Choroid plexus epithelial cell (primary cell): ENCODE data around the gene DTWD2.
"Not testable (repeated sequence)": the region's sequence is repeated elsewhere in the genome, so short reads cannot be mapped to it uniquely, and the experiment has no call there.

ENCODE experiments used
- DNase-seq: peaks from one replicate; pipeline ENCODE4 v3.0.0-alpha.2; 2010; ENCODE audit warnings: low read depth
- H3K4me3 ChIP-seq: 2 replicates; pipeline ENCODE4 v1.5.1; 2011; ENCODE audit warnings: low read depth, mild to moderate bottlenecking, control low read depth, low read length, moderate library complexity
- TF ChIP-seq, protein P1 (sequence below): conservative IDR thresholded peaks from 2 replicates; pipeline ENCODE4 v1.5.1; 2011; ENCODE audit warnings: low read depth, mild to moderate bottlenecking, control low read depth, inconsistent platforms, low read length, moderate library complexity

The DTWD2 gene

DNA sequence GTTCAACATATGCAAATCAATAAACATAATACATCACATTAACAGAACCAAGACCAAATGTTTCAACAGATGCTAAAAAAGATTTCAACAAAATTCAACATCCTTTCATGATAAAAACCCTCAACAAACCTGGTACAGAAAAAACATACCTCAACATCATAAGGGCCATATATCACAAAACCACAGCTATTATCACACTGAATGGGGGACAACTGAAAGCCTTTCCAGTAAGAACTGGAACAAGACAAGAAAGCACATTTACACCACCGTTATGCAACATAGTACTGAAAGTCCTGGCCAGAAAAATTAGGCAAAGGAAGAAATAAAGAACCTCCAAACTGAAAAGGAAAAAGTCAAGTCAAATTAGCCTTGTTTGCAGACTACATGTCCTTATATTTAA, 93.6 kb downstream of the DTWD2 start:
- H3K4me3 ChIP-seq, result no peak overlapping the region
- TF ChIP-seq, protein P1, sequence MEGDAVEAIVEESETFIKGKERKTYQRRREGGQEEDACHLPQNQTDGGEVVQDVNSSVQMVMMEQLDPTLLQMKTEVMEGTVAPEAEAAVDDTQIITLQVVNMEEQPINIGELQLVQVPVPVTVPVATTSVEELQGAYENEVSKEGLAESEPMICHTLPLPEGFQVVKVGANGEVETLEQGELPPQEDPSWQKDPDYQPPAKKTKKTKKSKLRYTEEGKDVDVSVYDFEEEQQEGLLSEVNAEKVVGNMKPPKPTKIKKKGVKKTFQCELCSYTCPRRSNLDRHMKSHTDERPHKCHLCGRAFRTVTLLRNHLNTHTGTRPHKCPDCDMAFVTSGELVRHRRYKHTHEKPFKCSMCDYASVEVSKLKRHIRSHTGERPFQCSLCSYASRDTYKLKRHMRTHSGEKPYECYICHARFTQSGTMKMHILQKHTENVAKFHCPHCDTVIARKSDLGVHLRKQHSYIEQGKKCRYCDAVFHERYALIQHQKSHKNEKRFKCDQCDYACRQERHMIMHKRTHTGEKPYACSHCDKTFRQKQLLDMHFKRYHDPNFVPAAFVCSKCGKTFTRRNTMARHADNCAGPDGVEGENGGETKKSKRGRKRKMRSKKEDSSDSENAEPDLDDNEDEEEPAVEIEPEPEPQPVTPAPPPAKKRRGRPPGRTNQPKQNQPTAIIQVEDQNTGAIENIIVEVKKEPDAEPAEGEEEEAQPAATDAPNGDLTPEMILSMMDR, result no peak
- no peak for DNase-seq

- no peak for DNase-seq
- H3K4me3 ChIP-seq, result no peak overlapping the region
- TF ChIP-seq, protein P1, result no peak
Observed at GRCh38 chr5:118891252-118891651, 97.1 kb downstream of the DTWD2 start.

DNA sequence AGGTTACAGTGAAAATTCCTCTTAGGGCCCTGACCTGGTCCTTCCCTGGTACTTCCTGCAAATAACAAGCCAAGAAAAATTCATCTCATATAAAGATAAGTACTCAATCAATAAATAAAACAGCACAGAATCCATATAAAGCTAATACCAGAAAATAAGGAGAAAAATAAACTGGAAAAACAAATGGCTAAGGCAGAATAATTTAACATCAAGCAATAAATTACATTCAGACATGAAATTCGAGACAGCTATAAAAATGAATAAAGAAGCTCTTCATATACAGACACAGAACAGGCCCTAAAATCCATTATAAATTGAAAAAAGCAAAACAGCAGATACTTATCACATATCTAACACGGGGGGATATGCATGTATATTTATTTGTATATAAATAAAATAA, 99.2 kb downstream of the DTWD2 start:
- TF ChIP-seq, protein P1, result no peak
- H3K4me3 ChIP-seq, result no peak overlapping the region
- no peak for DNase-seq

DNA sequence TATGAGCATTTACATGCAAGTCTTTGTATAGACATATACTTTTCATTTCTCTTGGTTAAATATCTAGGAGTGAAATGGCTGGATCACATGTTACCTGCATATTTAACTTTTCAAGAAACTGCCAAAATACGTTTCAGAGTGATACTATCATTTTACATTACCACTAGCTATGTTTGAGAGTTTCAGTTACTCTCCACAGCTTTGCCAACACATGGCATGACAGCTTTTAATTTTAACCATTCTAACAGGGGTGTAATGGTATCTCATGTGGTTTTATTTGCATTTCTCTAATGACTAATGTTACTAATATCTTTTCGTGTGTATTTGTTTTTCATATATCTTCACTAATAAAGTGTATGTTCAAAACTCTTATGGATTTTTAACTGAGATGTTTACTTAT, 99.8 kb downstream of the DTWD2 start:
- TF ChIP-seq, protein P1, result no peak
- no peak for DNase-seq
- no peak overlapping the region for H3K4me3 ChIP-seq

- no peak for DNase-seq
- TF ChIP-seq, protein P1, result no peak
- H3K4me3 ChIP-seq, result no peak overlapping the region
Observed at GRCh38 chr5:118883362-118883761, 105.0 kb downstream of the DTWD2 start.

DNA sequence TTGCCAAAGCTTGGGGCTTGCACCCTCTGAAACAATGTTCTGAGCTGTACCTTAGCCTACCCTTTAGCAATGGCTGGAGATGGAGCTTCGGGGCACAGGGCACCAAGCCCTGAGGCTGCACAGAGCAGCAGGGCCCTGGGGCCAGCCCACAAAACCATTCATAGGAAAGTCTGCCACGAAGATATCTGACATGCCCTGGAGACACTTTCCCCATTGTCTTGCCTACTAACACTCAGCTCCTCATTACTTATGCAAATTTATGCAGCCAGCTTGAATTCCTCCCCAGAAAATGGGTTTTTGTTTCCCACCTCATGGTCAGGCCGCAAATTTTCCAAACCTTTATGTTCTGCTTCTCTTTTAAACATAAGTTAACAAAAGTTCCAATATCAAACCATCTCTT, 105.7 kb downstream of the DTWD2 start:
- H3K4me3 ChIP-seq, result no peak overlapping the region
- DNase-seq, result no peak
- TF ChIP-seq, protein P1, result no peak

DNA sequence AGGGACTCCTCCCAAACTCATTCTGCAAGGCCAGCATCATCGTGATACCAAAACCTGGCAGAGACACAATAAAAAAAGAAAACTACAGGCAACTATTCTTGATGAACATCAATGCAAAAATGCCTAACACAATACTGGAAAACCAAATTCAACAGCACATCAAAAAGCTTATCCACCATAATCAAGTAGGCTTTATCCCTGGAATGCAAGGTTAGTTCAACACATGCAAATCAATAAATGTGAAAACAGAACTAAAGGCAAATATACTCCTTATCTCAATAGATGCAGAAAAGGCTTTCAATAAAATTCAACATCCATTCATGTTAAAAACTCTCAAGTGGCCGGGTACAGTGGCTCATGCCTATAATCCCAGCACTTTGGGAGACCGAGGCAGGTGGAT, 111.5 kb downstream of the DTWD2 start:
- H3K4me3 ChIP-seq, DNase-seq: not testable (repeated sequence)

DNA sequence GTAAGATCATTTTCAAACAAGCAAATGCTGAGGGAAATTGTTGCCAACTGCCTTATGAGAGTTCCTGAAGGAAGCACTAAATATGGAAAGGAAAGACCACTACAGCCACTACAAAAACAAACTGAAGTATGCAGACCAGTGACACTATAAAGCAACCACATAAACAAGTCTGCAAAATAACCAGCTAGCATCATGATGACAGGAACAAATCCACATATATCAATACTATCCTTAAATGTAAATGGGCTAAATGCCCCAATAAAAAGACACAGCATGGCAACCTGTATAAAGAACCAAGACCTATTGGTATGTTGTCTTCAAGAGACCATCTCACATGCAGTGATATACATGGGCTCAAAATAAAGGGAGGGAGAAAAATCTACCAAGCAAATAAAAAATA, 113.2 kb downstream of the DTWD2 start:
- DNase-seq, result no peak
- no peak overlapping the region for H3K4me3 ChIP-seq
- TF ChIP-seq, protein P1, result no peak
